Neural cell (in vitro differentiated cells): ENCODE results near the gene CDR2.

Experiments
- CTCF ChIP-seq: fragments of 450-650 bp; IDR thresholded peaks from 2 replicates; pipeline ENCODE4 v1.5.1; 2014; ENCODE audit warnings: antibody characterized with exemption, mild to moderate bottlenecking, moderate library complexity; ENCODE audit not compliant: poor library complexity, severe bottlenecking
- EZH2 ChIP-seq: fragments of 200-600, 300-800 bp; shearing (Covaris generic), sonication (generic); IDR thresholded peaks from 2 replicates; pipeline ENCODE4 v1.6.1; 2014; ENCODE audit warnings: antibody characterized with exemption, low read length, borderline replicate concordance, mild to moderate bottlenecking; ENCODE audit not compliant: insufficient read depth, poor library complexity, severe bottlenecking
- MXI1 ChIP-seq: fragments of 450-650 bp; conservative IDR thresholded peaks from 2 replicates; pipeline ENCODE4 v1.6.1; 2014; ENCODE audit warnings: antibody characterized with exemption, mild to moderate bottlenecking; ENCODE audit not compliant: poor library complexity, severe bottlenecking
- POLR2AphosphoS5 ChIP-seq: IDR thresholded peaks from 2 replicates; pipeline ENCODE4 v1.6.1; 2012
- RAD21 ChIP-seq: fragments of 450-650 bp; conservative IDR thresholded peaks from 2 replicates; pipeline ENCODE4 v1.6.1; 2014; ENCODE audit warnings: antibody characterized with exemption, mild to moderate bottlenecking, moderate library complexity
- REST ChIP-seq: IDR thresholded peaks from 2 replicates; pipeline ENCODE4 v1.6.1; 2012; ENCODE audit warnings: borderline replicate concordance
- SMC3 ChIP-seq: fragments of 450-650 bp; conservative IDR thresholded peaks from 2 replicates; pipeline ENCODE4 v1.6.1; 2014; ENCODE audit warnings: antibody characterized with exemption, mild to moderate bottlenecking, moderate library complexity; ENCODE audit not compliant: poor library complexity
- TAF1 ChIP-seq: IDR thresholded peaks from 2 replicates; pipeline ENCODE4 v1.6.1; 2012; ENCODE audit warnings: low read depth

- TF ChIP-seq EZH2 (no peak), CTCF (no peak), POLR2AphosphoS5 (no peak), REST (no peak), MXI1 (no peak), SMC3 (no peak), TAF1 (no peak), RAD21 (no peak)
These were observed 57.4 kb downstream of the CDR2 start for GRCh38 chr16:22317001-22317530.
